ENCODE data around the gene EXOC3L1.

- TF ChIP-seq CTCF (IDR thresholded peaks at IDR 0.05), result no peak
- no peak for TF ChIP-seq POLR2A (IDR thresholded peaks at IDR 0.05)
Observed at GRCh38 chr16:67144943-67145342, 45.0 kb downstream of the EXOC3L1 start.
